PC-3 (cell line): Measurements from ENCODE around the gene LAMC2. TPM values are rescaled to one million over a fixed set of nuclear protein-coding genes. Genes with fewer than 3 reads are reported as not detected.

ENCODE experiments used
- ATAC-seq: fragments of 200-7000 bp; cut with Tn5 transposase; 2 replicates; pipeline ENCODE4 v1.9.1; 2020; ENCODE audit warnings: mild to moderate bottlenecking, moderate library complexity
- BruUV-seq: library from RNA; stranded (reverse); fragments of 400-500 nt; replicated peaks from 2 replicates; lab custom pipeline; 2021; lab: Mats Ljungman, UMichigan
- CTCF ChIA-PET: fragments of 300-600 bp; sonication (Branson Sonifier 250); formaldehyde crosslinking; loops from one replicate; lab custom pipeline; 2022; ENCODE audit warnings: antibody characterized with exemption; lab: Charles Lee
- POLR2A ChIA-PET: fragments of 300-600 bp; sonication (Branson Sonifier 250); formaldehyde crosslinking; loops from one replicate; lab custom pipeline; 2022; ENCODE audit warnings: antibody characterized with exemption; ENCODE audit not compliant: unreplicated experiment; lab: Charles Lee
- DNase-seq: peaks from one replicate; pipeline ENCODE4 v3.0.0-alpha.2; 2015
- H2AFZ ChIP-seq: fragments of 300-600 bp; sonication (generic); 2 replicates; pipeline ENCODE4 v1.6.0; 2016; ENCODE audit warnings: antibody characterized with exemption, low read length
- H3F3A ChIP-seq: fragments of 300-600 bp; sonication (generic); one replicate; pipeline ENCODE4 v1.6.0; 2017; ENCODE audit warnings: antibody characterized with exemption, low read length, control low read depth, mild to moderate bottlenecking; ENCODE audit not compliant: unreplicated experiment
- H3K27ac ChIP-seq: fragments of 300-600 bp; sonication (generic); 2 replicates; pipeline ENCODE4 v1.5.1; 2016; ENCODE audit warnings: mild to moderate bottlenecking, low read length
- H3K27me3 ChIP-seq: fragments of 300-600 bp; sonication (generic); 2 replicates; pipeline ENCODE4 v1.6.1; 2016; ENCODE audit warnings: low read length, mixed read lengths
- H3K36me3 ChIP-seq: fragments of 300-600 bp; sonication (generic); 2 replicates; pipeline ENCODE4 v1.6.1; 2016; ENCODE audit warnings: low read depth, mixed run types, low read length, mixed read lengths
- H3K4me1 ChIP-seq: fragments of 300-600 bp; sonication (generic); 2 replicates; pipeline ENCODE4 v1.5.1; 2016; ENCODE audit warnings: low read length; ENCODE audit not compliant: insufficient read depth
- H3K4me2 ChIP-seq: fragments of 300-600 bp; sonication (generic); 2 replicates; pipeline ENCODE4 v1.6.0; 2016; ENCODE audit warnings: low read length
- H3K4me3 ChIP-seq: fragments of 300-600 bp; sonication (generic); 2 replicates; pipeline ENCODE4 v1.5.1; 2016; ENCODE audit warnings: mild to moderate bottlenecking, low read length, mixed read lengths
- H3K79me2 ChIP-seq: fragments of 300-600 bp; sonication (generic); 2 replicates; pipeline ENCODE4 v1.6.1; 2017; ENCODE audit warnings: low read length, mixed read lengths
- H3K9ac ChIP-seq: fragments of 300-600 bp; sonication (generic); 2 replicates; pipeline ENCODE4 v1.6.0; 2016; ENCODE audit warnings: mild to moderate bottlenecking, low read length
- H3K9me2 ChIP-seq: fragments of 300-600 bp; sonication (generic); replicated peaks from 2 replicates; pipeline ENCODE4 v1.6.1; 2016; ENCODE audit warnings: mixed run types, low read length, mixed read lengths
- H3K9me3 ChIP-seq: fragments of 300-600 bp; sonication (generic); 2 replicates; pipeline ENCODE4 v1.6.1; 2016; ENCODE audit warnings: low read length, mixed read lengths
- H4K20me1 ChIP-seq: fragments of 300-600 bp; sonication (generic); 2 replicates; pipeline ENCODE4 v1.6.1; 2016; ENCODE audit warnings: low read length, mixed read lengths
- CTCF ChIP-seq: fragments of 300-600 bp; sonication (generic); conservative IDR thresholded peaks from 2 replicates; pipeline ENCODE4 v1.5.1; 2017; ENCODE audit warnings: antibody characterized with exemption, low read depth, mild to moderate bottlenecking, low read length
- EZH2 ChIP-seq: fragments of 300-600 bp; sonication (generic); IDR thresholded peaks from one replicate; pipeline ENCODE4 v1.6.1; 2017; ENCODE audit warnings: antibody characterized with exemption, mild to moderate bottlenecking, low read length; ENCODE audit not compliant: unreplicated experiment
- EZH2phosphoT487 ChIP-seq: fragments of 300-600 bp; sonication (generic); IDR thresholded peaks from 2 replicates; pipeline ENCODE4 v1.6.1; 2018; ENCODE audit warnings: mild to moderate bottlenecking, antibody characterized with exemption, low read length, borderline replicate concordance
- intact Hi-C: fragments of 100-400 bp; cut with micrococcal nuclease; formaldehyde crosslinking; loops from 2 replicates; pipeline ENCODE4 v1.9.0; 2023
- total RNA-seq: library from RNA; depleted of rRNA; stranded (reverse); fragments of >200 nt; gene quantifications from 2 replicates; pipeline ENCODE4 v1.2.3, GENCODE V29; 2014

The LAMC2 gene
- total RNA-seq, 1 experiment from 2014 or later, result 105 TPM

GRCh38 chr1:183142171-183142570 is 43.9 kb upstream of the LAMC2 start:
- intact Hi-C loops, result no loop called here
- Histone ChIP-seq H3K4me3 (no peak overlapping the region), H4K20me1 (no peaks in the 10 kb centered on the region), H3K9me2 (no peaks in the 10 kb centered on the region), H3K9ac (no peak overlapping the region), H3K27ac (no peak overlapping the region), H3K4me1 (peaks cover 31% of the 10 kb centered on the region), H3K4me2 (no peak overlapping the region), H3K27me3 (no peaks in the 10 kb centered on the region), H3K36me3 (peaks cover 32% of the 10 kb centered on the region), H2AFZ (no peak overlapping the region), H3K79me2 (no peaks in the 10 kb centered on the region), H3F3A (peaks cover 5% of the 10 kb centered on the region), H3K9me3 (no peaks in the 10 kb centered on the region)
- DNase-seq, result no peak
- ChIA-PET CTCF (no interaction called here), POLR2A (no interaction called here)
- no peak for ATAC-seq
- BruUV-seq, result no TSS peak
- no peak for TF ChIP-seq EZH2
- no peak for TF ChIP-seq CTCF
- TF ChIP-seq EZH2phosphoT487, result no peak

GRCh38 chr1:183143576-183144315 is 42.3 kb upstream of the LAMC2 start:
- Histone ChIP-seq H3K4me2 (no peak overlapping the region), H3K36me3 (peaks cover 19% of the 10 kb centered on the region; the same call in 1 of the 2 replicates), H3K9me3 (no peaks in the 10 kb centered on the region), H3K27ac (no peak overlapping the region), H3K9me2 (no peaks in the 10 kb centered on the region), H3K4me1 (peaks cover 19% of the 10 kb centered on the region), H3K4me3 (no peak overlapping the region), H3K79me2 (no peaks in the 10 kb centered on the region), H3K27me3 (no peaks in the 10 kb centered on the region), H2AFZ (no peak overlapping the region), H4K20me1 (no peaks in the 10 kb centered on the region), H3K9ac (no peak overlapping the region), H3F3A (peaks cover 5% of the 10 kb centered on the region)
- intact Hi-C loops, result no loop called here
- ChIA-PET POLR2A (no interaction called here), CTCF (no interaction called here)
- no peak for TF ChIP-seq EZH2phosphoT487
- no peak for TF ChIP-seq EZH2
- no peak for TF ChIP-seq CTCF
- no peak for DNase-seq
- BruUV-seq, result no TSS peak
- no peak for ATAC-seq

- Histone ChIP-seq H3K9me2 (no peaks in the 10 kb centered on the region), H3K27ac (no peak overlapping the region), H3K36me3 (peaks cover 19% of the 10 kb centered on the region; the same call in 1 of the 2 replicates), H4K20me1 (no peaks in the 10 kb centered on the region), H3K27me3 (no peaks in the 10 kb centered on the region), H3K9ac (no peak overlapping the region), H3F3A (no peaks in the 10 kb centered on the region), H3K4me1 (peaks cover 11% of the 10 kb centered on the region), H3K79me2 (no peaks in the 10 kb centered on the region), H2AFZ (no peak overlapping the region), H3K4me3 (no peak overlapping the region), H3K4me2 (no peak overlapping the region), H3K9me3 (no peaks in the 10 kb centered on the region)
- BruUV-seq, result no TSS peak
- ChIA-PET CTCF (no interaction called here), POLR2A (no interaction called here)
- TF ChIP-seq EZH2phosphoT487, result no peak
- no peak for TF ChIP-seq CTCF
- TF ChIP-seq EZH2, result no peak
- intact Hi-C loops, result no loop called here
- ATAC-seq (no peak), DNase-seq (no peak)
Measured at GRCh38 chr1:183144752-183145151, 41.3 kb upstream of the LAMC2 start.
